Vagina (tissue), 2 donors: ENCODE results near the gene VSIG10L. TPM values are rescaled to one million over a fixed set of nuclear protein-coding genes. Genes with fewer than 3 reads are reported as not detected.

Experiments used
- DNase-seq, 2 donors: peaks; one replicate each; pipeline ENCODE4 v3.0.0-alpha.2; 2017; ENCODE audit errors: extremely low spot score in 2 of 2
- H3K27ac ChIP-seq: fragments of 200-600 bp; sonication (generic); one replicate; pipeline ENCODE4 v1.5.1; 2019
- H3K27me3 ChIP-seq: fragments of 200-600 bp; sonication (generic); one replicate; pipeline ENCODE4 v1.5.1; 2019
- H3K36me3 ChIP-seq, 2 donors: fragments of 200-600 bp; sonication (generic); one replicate each; pipeline ENCODE4 v1.5.1; 2017 to 2019
- H3K4me1 ChIP-seq: fragments of 200-600 bp; sonication (generic); one replicate; pipeline ENCODE4 v1.5.1; 2019
- H3K4me3 ChIP-seq, 2 donors: fragments of 200-600 bp; sonication (generic); 1 replicate in 1 of 2; 2 replicates in 1 of 2; pipeline ENCODE4 v1.5.1; 2016 to 2019
- H3K9me3 ChIP-seq: fragments of 200-600 bp; sonication (generic); one replicate; pipeline ENCODE4 v1.5.1; 2019
- CTCF ChIP-seq, 3 experiments: fragments of 450-650 bp in 2 of 3; fragments of 200-600 bp in 1 of 3; sonication (generic) in 1 of 3; IDR thresholded peaks; one replicate each; pipeline ENCODE4 v1.5.1; 2017 to 2019; ENCODE audit warnings: antibody characterized with exemption in 3 of 3, mild to moderate bottlenecking in 2 of 3, moderate library complexity in 2 of 3
- POLR2A ChIP-seq, 2 donors: fragments of 450-650 bp; IDR thresholded peaks; one replicate each; pipeline ENCODE4 v1.6.1; 2017; ENCODE audit warnings: antibody characterized with exemption in 2 of 2, mild to moderate bottlenecking in 2 of 2, moderate library complexity in 2 of 2
- POLR2AphosphoS5 ChIP-seq, 2 donors: sonication (generic); formaldehyde crosslinking; IDR thresholded peaks; one replicate each; pipeline ENCODE4 v1.9.0; 2017; ENCODE audit warnings: antibody characterized with exemption in 2 of 2, mild to moderate bottlenecking in 2 of 2, low read depth in 1 of 2; ENCODE audit not compliant: insufficient read depth in 1 of 2
- intact Hi-C: fragments of 100-400 bp; cut with DNase I; formaldehyde crosslinking; loops from one replicate; pipeline ENCODE4 v1.15.1; 2023
- total RNA-seq: library from RNA; depleted of rRNA; stranded (reverse); fragments of >200 nt; gene quantifications from one replicate; pipeline ENCODE4 v1.2.3, GENCODE V29; 2016

VSIG10L gene
- total RNA-seq, 1 donor from 2014 or later = 20.1 TPM

GRCh38 chr19:51331716-51332115 lies 10.2 kb downstream of the VSIG10L start:
- no peaks in the 10 kb centered on the region for H3K27me3 ChIP-seq
- no peak for TF ChIP-seq POLR2A (IDR thresholded peaks at IDR 0.05)
- H3K4me1 ChIP-seq = peaks cover 6% of the 10 kb centered on the region
- H3K4me3 ChIP-seq = no peak overlapping the region
- H3K36me3 ChIP-seq = no peaks in the 10 kb centered on the region
- intact Hi-C loops = loop anchor here (10.0 kb wide), 2 partner anchors 63 to 237 kb away; partner anchors contain the start of gene C19orf84
- no peak for DNase-seq
- H3K9me3 ChIP-seq = no peaks in the 10 kb centered on the region
- no peak overlapping the region for H3K27ac ChIP-seq

DNA sequence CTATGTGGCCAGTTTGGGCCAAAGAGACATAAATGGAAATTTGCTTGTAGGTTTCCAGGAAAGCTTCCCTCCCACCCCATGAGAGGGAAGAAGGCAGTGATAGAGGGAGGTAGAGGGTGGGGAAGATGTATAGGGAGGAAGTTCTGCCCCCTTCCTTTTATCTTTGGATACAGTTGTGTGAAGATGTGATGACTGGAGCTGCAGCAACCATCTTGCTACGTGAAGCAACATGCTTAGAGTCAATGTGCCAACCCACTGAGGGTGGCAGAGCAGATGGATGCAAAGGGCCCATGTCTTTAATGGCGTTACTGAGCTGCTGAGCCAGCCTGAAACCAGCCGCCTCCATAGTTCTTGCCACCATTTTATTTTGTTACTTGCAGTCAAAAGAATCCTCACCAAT lies 10.7 kb downstream of the VSIG10L start:
- H3K27ac ChIP-seq = no peak overlapping the region
- H3K36me3 ChIP-seq = no peaks in the 10 kb centered on the region
- DNase-seq = no peak
- peaks cover 6% of the 10 kb centered on the region for H3K4me1 ChIP-seq
- TF ChIP-seq CTCF (IDR thresholded peaks at IDR 0.05) = no peak
- TF ChIP-seq POLR2A (IDR thresholded peaks at IDR 0.05) = no peak
- no peak for TF ChIP-seq POLR2AphosphoS5 (IDR thresholded peaks at IDR 0.05; ENCODE audit: insufficient read depth in 1 of 2, low read depth in 1 of 2)
- no peak overlapping the region for H3K4me3 ChIP-seq
- no peaks in the 10 kb centered on the region for H3K27me3 ChIP-seq
- H3K9me3 ChIP-seq = no peaks in the 10 kb centered on the region
- intact Hi-C loops = loop anchor here (10.0 kb wide), 2 partner anchors 64 to 236 kb away; partner anchors contain the start of gene C19orf84

GRCh38 chr19:51330366-51330765 lies 11.6 kb downstream of the VSIG10L start:
- H3K4me1 ChIP-seq = peaks cover 6% of the 10 kb centered on the region
- DNase-seq = no peak
- no peak overlapping the region for H3K4me3 ChIP-seq
- no peaks in the 10 kb centered on the region for H3K27me3 ChIP-seq
- no peak for TF ChIP-seq POLR2AphosphoS5 (IDR thresholded peaks at IDR 0.05; ENCODE audit: insufficient read depth in 1 of 2, low read depth in 1 of 2)
- no peak for TF ChIP-seq POLR2A (IDR thresholded peaks at IDR 0.05)
- no peak for TF ChIP-seq CTCF (IDR thresholded peaks at IDR 0.05)
- no peaks in the 10 kb centered on the region for H3K36me3 ChIP-seq
- intact Hi-C loops = loop anchor here (10.0 kb wide), 2 partner anchors 64 to 236 kb away; partner anchors contain the start of gene C19orf84
- H3K9me3 ChIP-seq = no peaks in the 10 kb centered on the region
- H3K27ac ChIP-seq = no peak overlapping the region

DNA sequence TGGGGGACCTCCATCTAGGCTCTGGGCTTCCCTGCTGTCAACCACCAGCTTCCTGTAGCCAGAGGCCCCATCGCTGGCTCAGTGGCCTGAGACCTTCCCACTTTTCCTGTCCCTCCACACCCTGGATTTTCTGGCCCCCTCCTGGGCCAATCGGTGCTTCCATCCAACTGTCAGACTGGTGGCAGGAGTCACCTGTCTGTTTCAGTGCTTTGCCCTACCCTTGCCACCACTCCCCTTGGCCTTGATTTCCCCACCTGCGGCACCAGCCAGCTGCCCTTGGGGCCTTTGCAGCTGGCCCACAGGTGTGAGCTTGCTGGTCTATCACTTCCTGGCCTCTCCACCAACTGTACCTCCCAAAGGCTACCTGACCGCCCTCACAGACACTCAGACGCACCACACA lies 12.5 kb downstream of the VSIG10L start:
- Histone ChIP-seq H3K27ac (no peak overlapping the region), H3K9me3 (no peaks in the 10 kb centered on the region), H3K36me3 (no peaks in the 10 kb centered on the region), H3K4me1 (peaks cover 6% of the 10 kb centered on the region), H3K27me3 (no peaks in the 10 kb centered on the region), H3K4me3 (no peak overlapping the region)
- no peak for DNase-seq
- intact Hi-C loops = no loop called here
- no peak for TF ChIP-seq CTCF (IDR thresholded peaks at IDR 0.05)
- no peak for TF ChIP-seq POLR2A (IDR thresholded peaks at IDR 0.05)
- TF ChIP-seq POLR2AphosphoS5 (IDR thresholded peaks at IDR 0.05; ENCODE audit: insufficient read depth in 1 of 2, low read depth in 1 of 2) = no peak

- no peak overlapping the region for H3K27ac ChIP-seq
- TF ChIP-seq POLR2AphosphoS5 (IDR thresholded peaks at IDR 0.05; ENCODE audit: insufficient read depth in 1 of 2, low read depth in 1 of 2) (no peak), POLR2A (IDR thresholded peaks at IDR 0.05) (no peak), CTCF (IDR thresholded peaks at IDR 0.05) (no peak)
- H3K4me1 ChIP-seq = peaks cover 6% of the 10 kb centered on the region
- H3K4me3 ChIP-seq = no peak overlapping the region
- intact Hi-C loops = no loop called here
- H3K36me3 ChIP-seq = no peaks in the 10 kb centered on the region
- no peaks in the 10 kb centered on the region for H3K9me3 ChIP-seq
- no peaks in the 10 kb centered on the region for H3K27me3 ChIP-seq
- no peak for DNase-seq
Observed at GRCh38 chr19:51327066-51328001, 14.6 kb downstream of the VSIG10L start.
